RKO (cell line): Measurements from ENCODE around the gene NDUFB10.
"Not testable (repeated sequence)": the region's sequence is repeated elsewhere in the genome, so short reads cannot be mapped to it uniquely, and the experiment has no call there.

Source experiments
- DNase-seq: peaks from one replicate; pipeline ENCODE4 v3.0.0-alpha.2; 2016; ENCODE audit warnings: low spot score

Gene NDUFB10

DNA sequence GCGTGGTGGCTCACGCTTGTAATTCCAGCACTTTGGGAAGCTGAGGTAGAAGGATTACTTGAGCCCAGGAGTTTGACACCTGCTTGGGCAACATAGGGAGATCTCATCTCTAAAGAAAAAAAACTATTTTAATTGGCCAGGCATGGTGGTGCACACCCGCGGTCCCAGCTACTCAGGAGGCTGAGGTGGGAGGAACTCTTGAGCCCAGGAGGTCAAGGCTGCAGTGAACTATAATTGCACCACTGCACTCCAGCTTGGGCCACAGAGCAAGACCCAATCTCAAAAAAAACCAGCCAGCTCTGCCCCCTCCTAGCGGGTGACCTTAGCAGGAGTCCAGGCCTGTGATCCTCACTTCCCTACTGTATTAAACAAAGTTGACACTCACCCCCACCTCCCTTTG is 35.2 kb upstream of the NDUFB10 start:
- DNase-seq = no peak

- no peak for DNase-seq
These were observed 33.1 kb upstream of the NDUFB10 start for GRCh38 chr16:1926271-1926670.

DNA sequence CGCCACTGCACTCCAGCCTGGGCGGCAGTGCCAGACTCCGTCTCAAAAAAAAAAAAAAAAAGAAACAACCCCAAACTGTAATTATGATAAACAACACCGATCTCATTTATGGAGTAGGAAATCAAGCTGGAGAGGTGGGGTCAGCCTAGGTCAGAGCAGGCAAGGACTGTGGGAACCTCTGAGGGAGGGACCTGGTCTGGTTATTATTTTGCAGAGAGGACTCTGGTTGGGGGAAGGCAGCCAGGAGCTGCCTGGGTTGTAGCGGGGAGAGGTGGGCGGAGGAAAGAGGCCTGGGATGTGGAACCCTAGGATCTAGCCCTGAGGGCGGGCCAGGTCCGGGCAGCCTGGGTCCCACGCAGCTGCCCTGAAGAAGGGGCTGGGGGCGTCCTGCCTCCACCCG is 30.2 kb upstream of the NDUFB10 start:
- DNase-seq = peak; percentile 57

DNA sequence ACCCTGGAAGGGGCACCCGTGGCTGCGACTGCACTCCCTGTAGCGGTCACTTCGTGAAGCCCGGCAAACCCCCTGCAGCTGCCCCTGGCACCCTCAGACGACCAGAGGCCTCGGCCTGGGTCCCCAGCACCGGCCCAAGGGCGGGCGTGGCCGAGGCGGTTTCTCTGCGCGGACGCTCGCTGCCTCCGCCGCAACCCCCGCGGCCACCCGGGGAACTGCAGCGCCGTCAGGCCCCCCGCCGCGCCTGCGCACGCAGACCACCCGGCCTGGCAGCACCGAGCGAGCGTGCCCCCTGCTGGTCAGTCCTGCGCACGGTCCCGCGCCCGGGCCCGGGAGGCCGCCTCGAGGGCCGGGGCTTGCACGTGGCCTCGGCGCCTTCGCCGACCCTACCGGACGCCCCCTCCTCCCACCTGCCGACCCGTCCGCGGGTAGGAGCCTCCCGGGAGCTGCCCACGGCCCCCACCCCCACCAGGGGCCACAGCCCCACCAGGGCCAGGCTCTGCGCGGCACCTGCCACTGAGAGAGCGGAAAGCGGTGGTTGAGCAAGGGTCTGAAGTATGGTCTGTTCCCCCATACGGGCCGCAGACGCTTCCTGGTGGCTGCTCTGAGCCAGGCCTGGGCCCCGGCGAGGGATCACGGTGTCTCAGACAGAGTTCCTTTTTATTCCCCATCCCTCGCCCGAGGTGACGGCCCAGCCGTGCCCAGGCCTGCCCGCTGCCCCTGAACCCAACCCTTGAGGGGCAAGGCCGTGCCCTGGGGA is 29.6 kb upstream of the NDUFB10 start:
- peak; percentile 84 for DNase-seq

- no peak for DNase-seq
These were observed 29.0 kb upstream of the NDUFB10 start for GRCh38 chr16:1930338-1930720.

DNA sequence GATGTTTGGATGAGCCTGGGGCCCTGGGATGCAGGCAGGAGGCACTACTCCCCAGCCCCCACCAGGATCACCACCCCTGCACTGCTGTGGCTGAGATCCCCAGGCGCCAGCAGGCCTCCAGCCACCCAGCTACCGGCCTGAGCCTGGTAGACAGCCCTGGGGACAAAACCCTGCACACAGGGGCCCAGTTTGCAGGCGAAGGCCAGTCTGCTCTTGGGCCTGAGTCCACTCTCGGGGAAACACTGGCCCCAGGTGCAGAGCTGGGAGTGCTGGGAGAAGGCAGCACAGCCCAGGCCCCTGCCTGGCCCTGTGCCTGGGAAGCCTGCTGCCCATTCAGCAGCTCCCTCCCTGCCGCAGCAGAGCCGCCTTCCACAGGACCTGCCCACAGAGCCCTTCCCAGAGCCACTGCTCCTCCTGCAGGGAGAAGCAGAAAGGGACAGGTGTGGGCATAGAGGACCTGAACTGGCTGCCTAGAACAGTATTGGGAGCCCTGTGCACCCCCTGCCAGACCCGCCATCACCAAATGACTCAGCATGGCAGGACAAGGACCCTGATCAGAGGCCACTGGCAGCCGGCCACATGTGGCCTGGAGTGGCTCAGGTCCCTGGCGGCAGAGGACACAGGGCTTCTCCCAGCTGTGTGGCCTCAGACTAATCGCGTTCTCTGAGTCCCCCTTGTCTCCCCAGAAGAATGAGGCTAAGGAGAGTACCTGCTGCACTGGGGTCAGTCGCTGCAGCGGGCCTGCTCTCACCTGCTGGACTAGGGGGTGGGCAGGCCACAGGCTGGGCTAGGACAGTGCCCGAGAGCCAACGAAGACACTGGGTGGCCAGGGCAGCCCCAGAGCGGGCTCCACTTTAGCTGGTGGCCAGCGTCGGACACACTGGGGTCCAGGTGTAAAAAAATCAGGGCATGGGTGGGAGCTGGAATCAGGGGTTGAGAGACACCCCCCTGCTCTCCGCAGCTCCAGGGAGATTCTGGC is 27.0 kb upstream of the NDUFB10 start:
- DNase-seq = no peak

GRCh38 chr16:1933097-1933661 is 26.2 kb upstream of the NDUFB10 start:
- no peak for DNase-seq

GRCh38 chr16:1936945-1937479 is 22.3 kb upstream of the NDUFB10 start:
- DNase-seq = no peak

DNA sequence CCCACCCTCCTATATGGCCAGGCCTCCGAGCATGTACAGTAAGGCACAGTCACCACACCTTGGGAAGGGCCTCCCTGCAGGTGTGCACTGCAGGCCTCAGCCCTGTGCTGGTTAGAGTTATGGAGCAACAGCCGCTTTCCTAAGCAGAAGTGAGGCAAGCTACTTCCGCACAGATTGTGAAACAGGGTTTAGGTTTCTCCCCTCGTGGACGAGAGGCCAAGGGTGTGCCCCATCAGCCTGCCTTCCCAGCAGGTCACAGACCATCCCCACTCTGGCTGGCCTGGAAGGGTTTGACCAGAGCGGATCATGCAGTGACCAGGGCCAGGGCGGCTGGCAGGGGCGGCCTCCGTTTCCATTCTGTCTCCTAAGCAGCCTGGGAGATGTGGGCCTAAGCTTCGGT is 21.0 kb upstream of the NDUFB10 start:
- DNase-seq = no peak

DNA sequence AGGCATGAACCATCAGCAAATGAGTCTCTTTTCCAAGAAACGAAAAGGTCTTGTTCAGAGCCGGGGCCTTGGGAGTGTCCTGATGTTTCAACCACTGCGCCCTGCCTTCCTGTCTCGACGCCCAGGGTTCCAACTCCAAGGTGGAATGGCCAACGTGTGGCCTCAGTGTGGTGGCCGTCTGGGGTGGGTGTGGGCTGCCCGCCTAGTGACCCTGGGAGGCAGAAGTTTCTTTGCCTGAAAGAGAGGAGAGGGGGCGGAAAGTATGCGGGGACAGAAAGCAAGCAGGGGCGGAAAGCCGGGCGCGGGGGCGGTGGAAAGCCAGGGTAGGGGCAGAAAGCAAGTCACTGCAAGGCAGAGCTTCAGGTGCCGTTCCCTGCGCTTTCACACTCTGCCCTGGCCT is 20.4 kb upstream of the NDUFB10 start:
- no peak for DNase-seq

- not testable (repeated sequence) for DNase-seq
These were observed 19.5 kb upstream of the NDUFB10 start for GRCh38 chr16:1939833-1940232.

DNA sequence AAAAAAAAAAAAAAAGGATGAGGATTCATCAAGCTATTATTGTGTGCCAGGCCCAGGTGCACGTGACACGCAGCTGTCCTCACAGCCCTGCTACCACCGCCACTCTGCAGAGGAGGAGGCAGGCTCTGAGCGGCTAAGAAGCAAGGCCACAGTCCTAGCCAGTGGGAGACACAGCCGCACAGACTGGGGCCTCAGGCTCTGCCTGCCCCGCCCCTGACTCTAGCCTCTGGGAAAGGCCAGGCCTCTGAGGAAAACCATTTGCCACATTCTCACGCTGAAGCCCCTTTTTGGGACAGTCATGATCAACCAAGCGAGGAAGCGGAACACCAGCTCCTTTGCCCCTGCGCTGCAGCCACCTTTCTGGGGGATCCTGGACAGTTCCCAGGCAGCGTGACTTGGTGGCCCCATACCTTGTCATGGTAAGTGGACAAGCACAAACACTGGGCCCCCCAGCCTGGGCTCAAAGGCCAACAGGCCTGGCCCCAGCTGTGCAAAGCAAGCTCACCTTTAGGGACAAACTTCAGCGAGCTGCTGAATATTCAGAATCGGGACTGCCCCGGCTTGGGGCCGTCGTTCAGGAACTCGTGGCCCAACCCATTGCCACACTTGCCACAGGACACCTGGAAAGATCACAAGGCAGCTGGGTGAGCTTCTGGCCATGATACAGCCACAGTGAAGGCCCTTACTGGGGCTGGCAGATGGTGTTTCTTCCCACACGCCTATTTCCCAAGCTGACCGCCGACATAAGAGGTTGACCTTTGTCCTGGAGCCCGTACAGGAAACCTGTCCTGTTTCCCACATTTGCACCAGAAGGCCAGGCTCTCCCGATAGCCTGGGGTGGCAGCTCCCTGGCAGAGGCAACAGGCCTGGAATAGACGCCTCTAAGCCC is 18.8 kb upstream of the NDUFB10 start:
- no peak for DNase-seq

DNA sequence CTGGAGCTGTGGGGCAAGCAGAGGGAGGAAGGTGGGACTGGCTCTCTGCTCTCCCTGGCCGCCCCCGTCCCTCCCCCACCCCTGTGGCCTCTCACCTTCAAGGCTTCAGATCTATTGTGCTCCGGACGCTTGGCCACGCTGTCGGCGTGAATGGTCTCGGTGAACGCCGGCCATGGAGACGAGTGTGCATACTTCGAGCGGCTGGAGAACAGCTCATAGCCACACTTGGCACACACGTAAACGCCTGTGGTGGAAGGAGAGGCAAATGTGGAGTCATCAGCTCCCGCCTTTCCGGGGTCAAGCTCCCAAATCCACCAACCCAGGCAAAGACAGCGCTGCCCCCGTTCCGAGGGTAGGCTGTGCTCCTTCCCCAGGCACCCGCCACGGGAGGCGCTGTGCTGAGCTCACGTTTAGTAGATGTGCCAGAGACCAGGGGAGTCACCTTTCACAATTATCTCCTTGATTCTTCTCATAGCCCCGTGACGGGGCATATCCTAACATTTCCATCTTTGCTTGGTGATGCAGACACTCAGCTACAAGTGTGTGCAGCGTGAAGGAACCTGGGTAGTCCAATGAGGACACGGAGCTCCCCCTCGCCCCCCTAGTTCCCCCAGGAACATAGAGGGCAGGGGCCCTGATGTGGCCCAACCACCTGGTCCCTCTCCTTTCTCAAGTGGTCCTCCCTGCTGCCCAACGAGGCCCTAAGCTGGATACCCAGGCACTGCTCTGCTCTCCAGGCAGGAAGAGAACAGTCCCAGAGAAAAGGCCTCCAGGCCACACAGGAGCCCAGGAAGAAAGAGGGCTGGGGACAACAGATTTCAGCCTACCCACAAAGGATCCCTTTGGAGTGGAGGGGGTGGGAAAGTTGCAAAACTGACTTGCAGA is 17.9 kb upstream of the NDUFB10 start:
- no peak for DNase-seq

DNA sequence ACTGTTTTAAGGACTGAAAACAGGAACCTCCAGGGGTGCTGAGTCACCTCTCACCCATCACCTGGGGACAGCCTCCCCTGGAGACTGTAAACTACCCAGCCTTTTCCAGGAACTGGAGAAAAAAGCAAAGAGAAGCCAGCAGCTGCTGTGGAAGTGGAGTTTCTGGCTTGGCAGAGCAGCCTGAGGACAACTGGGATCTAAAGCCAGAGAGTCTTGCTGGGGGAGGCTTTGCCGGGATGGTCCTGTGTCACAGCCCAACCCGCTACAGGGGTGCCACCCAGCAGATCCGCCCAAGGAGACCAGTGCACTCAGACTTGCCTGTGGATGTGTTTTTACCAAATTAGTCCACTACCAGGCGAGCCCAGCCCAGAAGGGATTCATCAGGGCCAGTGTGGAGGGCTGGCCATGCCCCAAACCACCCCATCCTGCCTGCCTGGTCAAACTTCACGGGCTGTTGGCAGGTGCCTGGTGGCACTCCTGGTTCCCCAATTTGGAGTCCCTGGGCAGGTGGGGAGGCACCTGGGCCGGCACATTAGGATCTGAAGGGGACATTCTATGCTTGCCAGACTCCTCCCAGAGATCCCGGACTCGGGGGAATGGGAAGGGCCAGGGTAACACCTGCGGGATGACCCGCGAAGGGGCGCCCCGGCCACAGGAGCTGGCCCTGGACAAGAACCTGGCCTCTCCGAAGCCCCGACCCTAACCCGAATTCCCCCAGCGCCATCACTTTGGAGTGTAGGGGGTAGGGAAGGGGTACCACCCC is 17.1 kb upstream of the NDUFB10 start:
- DNase-seq = no peak

GRCh38 chr16:1942810-1943726 is 16.3 kb upstream of the NDUFB10 start, which contains the start of gene MSRB1:
MSRB1 (minus strand) TSS chr16:1943199; CDS start chr16:1943156, 43 bp downstream.
- peak; percentile 98 for DNase-seq

GRCh38 chr16:1944612-1945199 is 14.6 kb upstream of the NDUFB10 start:
- DNase-seq = no peak

DNA sequence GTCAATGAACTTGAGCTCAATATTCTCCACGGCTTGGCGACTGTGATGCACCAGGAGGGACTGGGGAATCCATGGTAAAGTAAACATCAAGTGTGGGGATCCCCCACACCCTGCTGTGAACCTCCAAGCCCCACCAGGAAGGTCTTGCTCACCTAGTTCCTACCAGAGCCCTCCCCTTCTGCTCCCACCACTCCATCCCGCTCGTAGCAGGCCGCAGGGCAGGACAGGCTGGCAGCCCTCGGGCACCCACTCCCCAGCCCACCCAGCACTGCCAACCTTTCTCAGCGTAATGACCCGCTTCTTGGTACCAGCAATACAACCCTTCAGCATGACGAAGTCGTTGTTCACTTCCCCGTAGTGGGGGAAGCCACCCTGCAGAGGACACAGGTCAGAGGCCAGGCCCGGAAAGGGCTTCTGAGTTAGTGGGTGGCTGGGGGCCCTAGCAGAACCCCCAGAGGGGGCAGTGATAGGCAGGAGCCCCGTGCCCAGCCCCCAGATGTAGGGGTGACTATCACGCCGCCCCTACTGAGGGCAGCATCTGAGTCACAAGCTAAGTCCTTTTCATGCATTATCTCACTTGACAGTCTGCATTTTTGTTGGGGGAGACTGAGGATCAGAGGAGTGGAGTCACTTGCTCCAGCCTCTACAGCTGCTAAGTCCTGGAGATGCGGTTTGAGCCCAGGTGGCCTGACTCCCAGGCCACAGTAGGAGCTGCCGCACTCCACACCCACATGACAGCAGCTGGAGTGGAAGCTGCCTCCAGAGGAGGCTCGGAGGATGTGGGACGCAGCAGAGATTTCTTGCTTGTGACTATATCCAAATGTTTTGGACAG is 13.6 kb upstream of the NDUFB10 start:
- no peak for DNase-seq
